Measurements from ENCODE around the gene SEMA3A. TPM values are rescaled to one million over a fixed set of nuclear protein-coding genes. Genes with fewer than 3 reads are reported as not detected.

Gene SEMA3A
- total and polyA plus RNA-seq, 7 donors, result 0.23 to 83.8 (median 50.1) TPM

- 53 to 75% methylated on average over 2 of the region's 2 CpGs for WGBS, 2 donors
Measured at GRCh38 chr7:83947260-83947659, 247.3 kb downstream of the SEMA3A start.

DNA sequence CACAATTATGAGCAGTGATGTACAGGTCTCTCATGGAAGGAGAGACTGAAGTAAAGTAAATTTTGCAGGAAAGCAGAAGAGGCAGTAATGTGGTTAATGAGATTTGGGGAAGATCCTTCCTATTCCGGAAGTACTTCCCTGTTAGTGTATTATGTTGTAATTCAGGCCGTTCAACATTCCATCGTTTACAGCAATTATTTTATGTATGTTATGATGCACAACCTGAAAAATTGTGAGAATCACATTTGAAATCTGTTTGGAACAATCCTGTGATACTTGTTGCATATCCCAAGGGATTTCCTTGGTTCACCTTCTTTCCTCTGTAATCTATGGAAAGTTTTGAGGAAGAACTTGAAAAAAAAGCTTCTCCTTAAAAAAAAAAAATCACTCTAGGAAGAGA is 247.8 kb downstream of the SEMA3A start:
- intact Hi-C loops (cut with DNase I), result no loop called here
- WGBS, 2 donors, result 63 to 88% methylated on average over 3 of the region's 3 CpGs
- H3K4me3 ChIP-seq, result no peak overlapping the region

More at GRCh38 chr7:83947260-83947659, 247.3 kb downstream of the SEMA3A start:
- Histone ChIP-seq H3K9me3 (no peaks in the 10 kb centered on the region), H3K27me3 (no peaks in the 10 kb centered on the region), H3K36me3 (no peaks in the 10 kb centered on the region), H3K27ac (no peak overlapping the region), H3K4me3 (no peak overlapping the region), H3K4me1 (no peaks in the 10 kb centered on the region)
- TF ChIP-seq, protein P1, sequence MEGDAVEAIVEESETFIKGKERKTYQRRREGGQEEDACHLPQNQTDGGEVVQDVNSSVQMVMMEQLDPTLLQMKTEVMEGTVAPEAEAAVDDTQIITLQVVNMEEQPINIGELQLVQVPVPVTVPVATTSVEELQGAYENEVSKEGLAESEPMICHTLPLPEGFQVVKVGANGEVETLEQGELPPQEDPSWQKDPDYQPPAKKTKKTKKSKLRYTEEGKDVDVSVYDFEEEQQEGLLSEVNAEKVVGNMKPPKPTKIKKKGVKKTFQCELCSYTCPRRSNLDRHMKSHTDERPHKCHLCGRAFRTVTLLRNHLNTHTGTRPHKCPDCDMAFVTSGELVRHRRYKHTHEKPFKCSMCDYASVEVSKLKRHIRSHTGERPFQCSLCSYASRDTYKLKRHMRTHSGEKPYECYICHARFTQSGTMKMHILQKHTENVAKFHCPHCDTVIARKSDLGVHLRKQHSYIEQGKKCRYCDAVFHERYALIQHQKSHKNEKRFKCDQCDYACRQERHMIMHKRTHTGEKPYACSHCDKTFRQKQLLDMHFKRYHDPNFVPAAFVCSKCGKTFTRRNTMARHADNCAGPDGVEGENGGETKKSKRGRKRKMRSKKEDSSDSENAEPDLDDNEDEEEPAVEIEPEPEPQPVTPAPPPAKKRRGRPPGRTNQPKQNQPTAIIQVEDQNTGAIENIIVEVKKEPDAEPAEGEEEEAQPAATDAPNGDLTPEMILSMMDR (IDR thresholded peaks at IDR 0.05), result no peak
- TF ChIP-seq POLR2AphosphoS5 (IDR thresholded peaks at IDR 0.05), result no peak
- no peak for TF ChIP-seq EP300 (IDR thresholded peaks at IDR 0.05)
- no peak for TF ChIP-seq POLR2A (IDR thresholded peaks at IDR 0.05)
- no peak for DNase-seq
- intact Hi-C loops (cut with DNase I), result no loop called here

DNA sequence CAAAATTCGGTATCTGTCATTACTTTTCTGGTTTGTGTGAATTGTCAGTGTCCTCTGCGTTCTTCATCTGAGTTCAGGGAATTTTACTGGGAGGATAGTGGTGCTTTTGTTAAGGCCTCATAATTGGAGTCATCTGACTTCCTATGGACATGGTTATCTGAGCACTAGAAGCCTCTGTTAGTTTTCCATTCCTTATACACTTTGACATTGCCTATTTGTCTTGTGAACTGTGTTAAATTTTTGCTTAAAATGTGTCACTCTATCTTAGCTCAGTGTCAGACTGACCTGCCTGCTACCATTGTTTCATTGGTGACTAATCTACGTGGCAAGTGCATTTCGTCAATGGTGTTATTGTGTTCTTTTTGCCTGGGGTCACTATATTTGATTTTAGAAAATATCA is 253.3 kb downstream of the SEMA3A start:
- 90 to 93% methylated on average over 4 of the region's 4 CpGs for WGBS, 2 donors
- H3K9me3 ChIP-seq, result no peaks in the 10 kb centered on the region
- intact Hi-C loops (cut with DNase I), result no loop called here

More for the DNA sequence above, 247.8 kb downstream of the SEMA3A start:
- Histone ChIP-seq H3K27me3 (no peaks in the 10 kb centered on the region), H3K27ac (no peak overlapping the region), H3K36me3 (no peaks in the 10 kb centered on the region), H3K9me3 (no peaks in the 10 kb centered on the region), H3K4me1 (no peaks in the 10 kb centered on the region)
- TF ChIP-seq EP300 (IDR thresholded peaks at IDR 0.05), result no peak
- TF ChIP-seq, protein P1 (IDR thresholded peaks at IDR 0.05), result no peak
- TF ChIP-seq POLR2AphosphoS5 (IDR thresholded peaks at IDR 0.05), result no peak
- TF ChIP-seq POLR2A (IDR thresholded peaks at IDR 0.05), result no peak
- no peak for DNase-seq

DNA sequence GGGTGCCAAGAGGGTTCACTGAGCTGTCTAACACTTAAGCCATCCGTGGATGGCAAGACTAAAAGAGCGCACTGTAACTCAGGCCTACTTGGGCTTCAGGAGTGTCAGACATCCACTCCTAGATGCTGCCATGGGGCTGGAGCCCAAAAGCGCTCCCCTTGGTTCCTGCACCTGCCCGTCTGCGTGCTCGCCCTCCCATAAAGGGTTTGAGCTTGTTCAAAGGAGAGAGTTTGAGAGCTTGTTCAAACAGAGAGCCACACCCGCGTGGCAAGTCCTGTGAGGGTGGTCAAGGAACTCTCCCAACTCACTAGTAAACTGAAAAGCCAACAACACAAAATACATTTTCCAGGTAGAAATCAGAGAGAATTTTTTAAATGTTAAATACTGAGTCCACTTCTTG is 256.7 kb downstream of the SEMA3A start:
- 43 to 71% methylated on average over 8 of the region's 8 CpGs for WGBS, 2 donors

More for the DNA sequence above, 253.3 kb downstream of the SEMA3A start:
- Histone ChIP-seq H3K4me1 (peaks cover 0 to 3% (median 0%) of the 10 kb centered on the region in 4 donors), H3K27me3 (no peaks in the 10 kb centered on the region), H3K4me3 (no peak overlapping the region), H3K36me3 (no peaks in the 10 kb centered on the region), H3K27ac (no peak overlapping the region)
- TF ChIP-seq EP300 (IDR thresholded peaks at IDR 0.05) (no peak), POLR2AphosphoS5 (IDR thresholded peaks at IDR 0.05) (no peak), POLR2A (IDR thresholded peaks at IDR 0.05) (no peak)
- TF ChIP-seq, protein P1 (IDR thresholded peaks at IDR 0.05), result no peak
- no peak for DNase-seq

More for the DNA sequence above, 256.7 kb downstream of the SEMA3A start:
- H3K9me3 ChIP-seq, result no peaks in the 10 kb centered on the region
- intact Hi-C loops (cut with DNase I), result no loop called here
- no peak overlapping the region for H3K27ac ChIP-seq
- H3K27me3 ChIP-seq, result no peaks in the 10 kb centered on the region
- peaks cover 0 to 5% (median 2%) of the 10 kb centered on the region in 4 donors for H3K4me1 ChIP-seq
- H3K4me3 ChIP-seq, result no peak overlapping the region
- TF ChIP-seq EP300 (IDR thresholded peaks at IDR 0.05) (no peak), POLR2A (IDR thresholded peaks at IDR 0.05) (no peak), POLR2AphosphoS5 (IDR thresholded peaks at IDR 0.05) (no peak)
- TF ChIP-seq, protein P1 (IDR thresholded peaks at IDR 0.05), result no peak
- H3K36me3 ChIP-seq, result no peaks in the 10 kb centered on the region
- no peak for DNase-seq

Data from sigmoid colon (tissue), 7 donors.